Measurements from ENCODE around the gene ACSM6.

ACSM6 gene

DNA sequence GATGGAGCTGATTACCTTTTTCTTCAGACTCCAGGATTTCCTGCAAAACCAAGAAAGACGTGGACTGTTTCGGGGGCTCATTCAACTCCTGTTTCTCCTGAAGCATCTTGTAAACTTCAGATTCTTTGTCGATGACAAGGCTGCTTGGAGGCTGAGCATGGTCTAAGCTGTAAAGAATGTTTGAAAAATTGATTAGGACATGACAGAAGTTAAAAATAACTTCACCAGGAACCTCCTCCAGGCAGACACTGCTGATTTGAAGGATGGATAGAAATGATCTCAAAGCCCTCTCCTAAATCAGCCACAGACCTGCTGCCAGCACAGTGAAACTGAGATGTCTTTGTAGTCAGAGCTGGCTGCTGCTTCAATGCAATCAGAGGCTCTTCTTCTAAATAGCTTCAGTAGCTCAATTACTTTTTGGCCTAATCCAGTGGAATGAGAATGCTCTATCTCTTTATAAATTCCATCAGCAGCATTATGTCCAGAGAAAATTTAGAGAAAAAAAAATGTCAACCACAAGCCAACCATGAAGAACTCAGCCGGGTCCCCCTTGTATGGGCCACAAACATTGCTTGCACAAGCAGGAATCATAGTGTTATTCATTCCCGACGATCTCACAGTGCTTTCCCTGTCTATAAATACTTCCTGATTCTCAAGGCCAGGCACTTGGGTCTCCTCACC lies 53.3 kb downstream of the ACSM6 start:
- DNase-seq = no peak

DNA sequence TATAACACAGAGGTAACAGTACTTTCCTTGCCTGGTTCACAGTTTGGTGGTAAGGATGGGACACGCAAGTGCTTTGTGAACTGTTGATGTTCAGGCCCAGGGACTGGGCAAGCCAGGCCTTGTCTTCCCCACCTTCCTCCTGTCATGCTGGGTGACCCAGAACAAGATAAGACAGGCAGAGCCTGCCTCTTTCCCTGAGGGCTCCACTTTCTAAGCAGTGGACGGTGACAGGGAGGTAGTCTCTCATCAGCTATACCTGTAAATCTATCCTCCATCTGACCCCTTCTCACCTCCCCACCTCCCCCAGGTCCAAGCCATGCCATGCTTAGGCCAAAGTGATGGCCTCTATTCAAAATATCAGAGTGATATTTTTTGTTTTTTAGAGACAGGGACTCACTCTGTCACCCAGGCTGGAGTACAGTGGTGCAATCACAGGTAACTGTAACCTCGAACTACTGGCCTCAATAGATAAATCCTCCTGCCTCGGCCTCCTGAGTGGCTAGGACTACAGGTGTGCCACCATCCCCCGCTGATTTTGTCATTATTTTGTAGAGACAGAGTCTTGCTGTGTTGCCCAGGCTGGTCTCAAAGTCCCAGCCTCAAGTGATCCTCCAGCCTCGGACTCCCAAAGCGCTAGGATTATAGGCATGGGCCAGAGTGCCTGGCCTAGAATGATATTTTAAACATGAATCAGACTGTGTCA lies 54.0 kb downstream of the ACSM6 start:
- no peak for DNase-seq

DNA sequence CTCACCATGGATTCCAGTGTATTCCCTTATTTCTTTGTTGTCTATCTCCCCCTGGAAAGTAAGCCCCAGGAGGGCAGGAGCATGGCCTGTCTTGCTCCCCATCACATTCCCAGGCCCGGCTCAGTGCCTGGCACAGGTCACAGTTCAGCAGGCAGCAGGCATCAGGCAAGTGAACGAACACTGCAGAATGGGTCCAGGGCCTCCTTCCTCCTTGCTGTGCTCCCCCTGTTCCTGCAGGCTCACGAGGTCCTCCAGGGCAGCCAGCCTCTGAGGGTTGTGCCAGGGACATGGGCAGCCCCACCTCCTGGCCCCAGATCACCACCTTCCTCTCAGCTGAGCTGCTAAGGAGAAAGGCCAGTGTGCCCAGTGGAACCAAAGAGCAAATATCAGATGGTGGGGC lies 55.0 kb downstream of the ACSM6 start:
- no peak for DNase-seq

DNA sequence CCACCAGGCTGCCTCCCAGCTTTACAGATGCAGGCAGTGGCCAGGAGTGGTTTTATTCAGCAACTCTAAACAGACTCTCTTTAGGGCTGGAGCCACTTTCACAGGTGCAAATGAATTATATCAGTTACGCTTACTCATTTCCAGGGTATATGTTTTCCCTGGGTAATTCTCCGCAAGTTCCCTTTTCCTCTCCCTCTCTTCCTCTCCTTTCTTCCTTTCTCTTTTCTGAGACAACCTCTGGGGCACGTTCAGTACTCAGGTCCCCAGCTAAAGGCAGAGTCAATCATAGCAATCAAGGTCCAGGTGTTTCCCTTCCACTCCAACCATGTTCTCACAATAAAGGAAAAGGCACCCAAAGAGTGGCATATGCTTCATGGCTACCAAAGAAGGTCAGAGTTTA lies 55.4 kb downstream of the ACSM6 start:
- DNase-seq = no peak

DNA sequence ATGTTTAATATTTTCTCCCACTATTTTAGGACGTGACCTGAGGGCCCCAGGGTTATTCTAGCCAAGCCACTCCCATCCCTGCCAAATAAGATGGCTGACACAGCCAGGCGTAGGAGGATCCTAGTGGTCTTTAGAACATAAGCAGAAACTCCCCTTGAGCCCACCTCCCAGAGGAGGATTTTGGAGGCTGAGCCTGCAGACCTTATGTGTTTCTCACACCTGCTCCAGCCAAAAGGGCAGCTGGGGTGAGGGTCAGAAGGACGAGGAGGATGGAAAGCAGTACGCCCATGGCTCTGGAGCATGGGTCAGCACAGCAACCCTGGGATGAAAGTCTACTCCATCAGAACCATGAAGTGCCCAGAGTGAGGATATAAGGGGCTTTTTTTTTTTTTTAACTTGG lies 56.8 kb downstream of the ACSM6 start:
- DNase-seq = no peak

DNA sequence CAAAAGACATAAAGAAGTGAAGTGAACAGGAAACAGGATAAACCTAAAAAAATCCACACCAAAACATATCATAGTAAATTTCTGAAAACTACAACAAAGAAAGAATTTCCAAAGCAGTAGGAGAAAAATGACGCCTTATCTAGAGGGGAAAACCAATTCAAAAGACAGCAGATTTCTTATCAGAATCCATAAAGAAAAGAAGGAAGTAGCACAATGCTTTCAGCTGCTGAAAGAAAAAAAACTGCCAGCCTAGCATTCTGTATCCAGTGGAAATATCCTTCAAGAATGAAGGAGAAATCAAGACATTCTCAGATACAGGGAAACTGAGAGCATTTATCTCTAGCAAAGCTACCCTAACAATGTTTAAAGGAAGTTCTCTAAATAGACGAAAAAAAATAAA lies 59.0 kb downstream of the ACSM6 start:
- no peak for DNase-seq

DNA sequence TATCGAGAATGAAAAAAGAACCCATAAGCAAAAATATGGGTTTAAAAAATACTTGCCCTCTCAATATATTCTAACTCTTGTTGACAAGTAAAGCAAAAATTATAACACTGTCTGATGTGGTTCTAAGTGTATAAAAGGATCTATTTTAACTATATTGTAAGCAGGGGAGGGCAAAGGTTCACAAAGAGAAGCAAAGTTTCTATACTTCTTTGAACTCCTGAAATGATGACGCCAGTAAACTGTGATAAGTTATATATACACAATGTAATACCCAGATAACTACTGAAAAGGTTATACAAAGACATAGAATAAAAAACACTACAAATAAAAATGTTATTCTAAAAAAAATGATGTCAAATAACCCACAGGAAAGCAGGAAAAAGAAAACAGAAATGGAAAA lies 59.6 kb downstream of the ACSM6 start:
- DNase-seq = no peak

DNA sequence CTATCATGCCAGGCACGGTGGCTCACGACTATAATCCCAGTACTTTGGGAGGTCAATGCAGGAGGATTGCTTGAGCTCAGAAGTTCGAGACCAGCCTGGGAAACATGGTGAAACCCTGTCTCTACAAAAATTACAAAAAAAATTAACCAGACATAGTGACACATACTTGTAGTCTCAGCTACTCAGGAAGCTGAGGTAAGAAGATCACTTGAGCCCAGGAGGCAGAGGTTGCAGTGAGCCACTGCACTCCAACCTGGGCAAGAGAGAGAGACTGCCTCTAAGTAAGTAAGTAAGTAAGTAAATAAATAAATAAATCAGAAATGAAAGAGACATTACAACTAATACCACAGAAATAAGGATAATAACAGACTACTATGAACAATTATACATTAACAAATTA lies 60.6 kb downstream of the ACSM6 start:
- DNase-seq = no peak

DNA sequence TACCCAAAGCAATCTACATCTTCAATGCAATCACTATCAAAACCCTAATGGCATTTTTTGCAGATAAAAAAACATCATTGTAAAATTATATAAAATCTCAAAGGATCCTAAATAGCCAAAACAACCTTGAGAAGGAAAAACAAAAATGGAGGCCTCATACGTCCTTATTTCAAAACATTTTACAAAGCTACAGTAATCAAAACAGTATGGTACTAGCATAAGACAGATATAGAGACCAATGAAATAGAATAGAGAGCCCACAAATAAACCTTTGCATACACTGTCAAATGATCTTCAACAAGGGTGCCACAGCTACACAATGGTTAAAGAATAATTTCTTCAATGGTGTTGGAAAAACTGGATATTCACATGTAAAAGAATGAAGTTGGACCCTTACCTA lies 62.2 kb downstream of the ACSM6 start:
- DNase-seq = no peak

DNA sequence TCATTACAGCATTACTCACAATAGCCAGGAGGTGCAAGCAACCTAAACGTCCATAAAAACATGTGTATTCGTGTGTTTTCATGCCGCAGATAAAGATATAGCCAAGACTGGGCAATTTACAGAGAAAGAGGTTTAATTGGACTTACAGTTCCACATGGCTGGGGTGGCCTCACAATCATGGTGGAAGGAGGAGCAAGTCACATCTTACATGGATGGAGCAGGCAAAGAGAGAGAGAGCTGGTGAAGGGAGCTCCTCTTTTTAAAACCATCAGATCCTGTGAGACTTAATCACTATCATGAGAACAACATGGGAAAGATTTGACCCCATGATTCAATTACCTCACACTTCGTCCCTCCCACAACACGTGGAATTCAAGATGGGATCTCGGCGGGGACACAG lies 63.8 kb downstream of the ACSM6 start:
- DNase-seq = no peak

DNA sequence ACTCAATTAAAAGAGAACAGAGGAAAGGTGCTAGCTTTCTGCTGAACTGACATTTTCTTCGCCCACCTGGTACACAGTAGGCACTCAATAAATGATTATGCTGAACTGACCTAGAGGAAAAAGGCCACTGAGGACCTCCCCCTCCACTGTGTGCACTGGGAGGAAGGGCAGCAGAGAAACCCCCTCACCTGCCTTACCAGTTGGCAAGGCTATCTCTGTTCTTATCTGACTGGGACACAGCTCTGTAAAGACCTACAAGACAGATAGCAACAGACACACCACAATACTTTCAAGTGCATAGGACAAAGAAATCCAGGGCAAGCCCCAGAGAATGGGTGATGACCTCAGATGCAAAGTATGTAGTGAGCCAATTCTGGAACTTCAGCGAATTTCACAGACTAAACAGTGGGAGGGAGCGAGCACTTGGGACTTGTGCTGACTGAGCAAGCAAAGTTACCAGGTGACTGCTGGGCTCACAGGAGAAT lies 66.4 kb downstream of the ACSM6 start:
- no peak for DNase-seq

DNA sequence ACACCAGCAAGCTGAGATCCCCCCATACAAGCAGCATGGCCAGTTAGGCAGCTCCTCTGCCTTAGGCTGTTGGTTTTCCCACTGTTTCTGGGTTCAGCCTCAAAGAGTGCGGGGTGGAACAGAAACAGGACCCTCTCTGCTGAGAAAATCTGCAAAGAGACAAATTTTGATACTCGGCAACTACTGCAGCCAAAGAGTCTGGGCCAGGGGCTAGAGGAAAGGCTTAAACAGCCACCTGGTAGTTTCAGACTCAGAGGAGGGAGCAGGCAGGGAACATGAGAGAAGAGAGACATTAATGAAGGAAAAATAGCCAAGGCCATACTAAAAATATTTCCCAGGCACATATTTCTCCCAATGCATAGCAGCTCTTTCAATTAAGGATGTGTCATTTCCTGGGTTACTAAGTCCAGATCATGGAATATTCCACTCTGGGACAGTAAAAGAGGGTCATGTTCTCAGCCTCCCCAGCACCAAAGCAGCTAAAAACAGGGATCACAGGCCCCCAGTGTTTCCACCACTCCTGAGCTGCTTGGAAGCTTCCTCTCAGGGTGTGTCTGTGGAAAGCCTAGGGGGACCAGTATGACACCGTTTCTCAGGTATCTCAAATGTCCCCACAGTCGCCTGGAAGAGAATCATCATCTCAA lies 67.0 kb downstream of the ACSM6 start:
- no peak for DNase-seq

DNA sequence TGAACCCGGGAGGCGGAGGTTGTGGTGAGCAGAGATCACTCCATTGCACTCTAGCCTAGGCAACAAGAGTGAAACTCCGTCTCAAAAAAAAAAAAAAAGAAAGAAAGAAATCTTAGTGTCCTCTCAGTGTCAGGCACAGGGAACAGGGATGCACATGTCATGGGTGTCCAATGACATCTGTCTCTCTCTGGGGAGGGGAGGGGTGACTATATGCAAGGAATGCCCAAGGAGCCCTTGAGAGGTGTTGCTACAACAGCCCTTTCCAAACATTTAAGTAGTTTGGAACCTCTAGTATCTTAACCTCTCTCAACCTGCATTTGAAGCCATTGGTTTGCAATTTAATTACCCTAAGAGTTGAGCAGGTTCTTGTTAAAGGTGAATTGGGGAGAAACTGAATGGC lies 67.9 kb downstream of the ACSM6 start:
- no peak for DNase-seq

DNA sequence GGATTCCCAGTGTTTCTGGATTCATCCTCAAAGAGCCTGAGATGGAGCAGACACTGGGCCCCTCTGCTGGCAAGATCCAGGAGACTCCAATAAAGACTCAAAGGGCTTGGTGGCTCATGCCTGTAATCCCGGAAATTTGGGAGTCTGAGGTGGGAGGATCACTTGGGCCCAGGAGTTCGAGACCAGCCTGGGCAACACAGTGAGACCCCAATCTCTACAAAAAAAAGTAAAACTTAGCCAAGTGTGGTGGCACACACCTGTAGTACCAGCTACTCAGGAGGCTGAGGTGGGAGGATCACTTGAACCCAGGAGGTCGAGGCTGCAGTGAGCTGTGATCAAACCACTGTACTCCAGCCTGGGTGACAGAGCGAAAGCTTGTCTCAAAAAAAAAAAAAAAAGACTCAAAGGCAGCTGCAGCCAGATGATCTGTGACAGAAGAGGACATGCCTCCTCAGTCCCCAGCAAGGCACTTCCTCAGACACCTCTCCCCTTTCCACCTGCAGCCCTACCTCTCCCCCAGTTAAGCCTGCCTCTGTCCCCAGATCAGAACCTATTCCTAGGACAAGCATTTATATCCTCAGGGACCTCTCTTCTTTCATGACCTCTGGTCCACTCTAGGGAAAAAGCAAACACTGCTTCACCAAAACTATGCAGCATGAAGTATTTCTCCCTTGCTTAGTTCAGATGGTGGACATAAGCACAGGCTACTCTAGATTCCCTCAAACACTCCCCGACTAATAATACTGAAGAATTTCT lies 68.9 kb downstream of the ACSM6 start:
- no peak for DNase-seq

DNA sequence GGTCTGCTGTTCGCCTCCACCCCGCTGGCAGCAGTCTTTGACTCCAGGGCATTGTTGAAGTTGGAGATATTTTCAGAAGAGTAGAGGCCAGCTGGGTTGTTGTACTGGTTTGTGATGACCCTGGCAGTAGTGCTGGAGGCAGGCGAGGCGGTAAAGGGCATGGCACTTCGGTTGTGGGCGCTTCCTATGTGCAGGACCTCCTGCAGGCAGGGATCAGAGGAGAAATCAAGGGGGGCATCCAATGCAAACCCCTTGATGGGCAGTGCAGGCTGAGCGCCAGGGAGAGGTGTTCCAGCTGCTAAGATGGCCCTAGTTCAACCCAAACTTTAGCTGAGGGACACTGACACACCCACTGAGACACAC lies 69.8 kb downstream of the ACSM6 start:
- DNase-seq = no peak

DNA sequence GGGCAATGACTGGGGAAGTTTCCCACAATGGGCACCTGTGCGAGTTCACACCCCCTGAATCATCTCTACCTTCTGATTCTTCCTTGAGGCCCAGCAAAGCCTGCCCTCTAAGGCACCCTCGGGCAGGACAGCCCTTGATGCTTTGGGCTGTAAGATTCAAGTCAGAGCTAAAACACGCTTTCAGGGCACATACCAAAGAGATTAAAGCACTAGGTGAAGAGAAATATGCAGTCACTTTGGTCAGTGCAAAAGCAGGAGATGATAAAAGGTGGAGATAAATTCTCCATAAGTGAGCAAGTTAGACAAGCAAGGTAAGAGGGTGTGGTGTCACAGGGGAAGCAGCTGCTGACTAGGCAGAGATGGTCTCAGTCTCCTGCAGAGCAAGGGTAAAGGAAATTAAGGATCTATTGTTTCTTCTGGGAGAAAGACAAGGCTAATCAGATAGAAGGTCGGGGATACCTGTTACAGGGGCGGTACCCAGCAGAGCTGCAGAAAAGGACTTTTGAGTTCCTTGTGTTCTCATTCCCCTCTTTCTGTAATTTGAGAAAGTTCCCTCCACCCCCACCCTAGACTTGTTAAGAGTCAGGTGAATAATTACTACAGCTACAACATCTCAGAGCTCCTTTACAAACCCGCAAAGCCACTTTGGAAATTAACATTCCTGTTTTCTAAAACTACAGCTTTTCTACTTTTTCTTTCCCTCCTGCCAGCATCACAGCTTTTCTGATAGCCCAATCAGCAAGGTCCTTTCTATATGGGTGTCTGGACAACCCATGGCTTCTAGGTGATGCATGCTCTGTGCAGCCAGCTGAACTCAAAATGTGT lies 70.4 kb downstream of the ACSM6 start:
- DNase-seq = no peak

DNA sequence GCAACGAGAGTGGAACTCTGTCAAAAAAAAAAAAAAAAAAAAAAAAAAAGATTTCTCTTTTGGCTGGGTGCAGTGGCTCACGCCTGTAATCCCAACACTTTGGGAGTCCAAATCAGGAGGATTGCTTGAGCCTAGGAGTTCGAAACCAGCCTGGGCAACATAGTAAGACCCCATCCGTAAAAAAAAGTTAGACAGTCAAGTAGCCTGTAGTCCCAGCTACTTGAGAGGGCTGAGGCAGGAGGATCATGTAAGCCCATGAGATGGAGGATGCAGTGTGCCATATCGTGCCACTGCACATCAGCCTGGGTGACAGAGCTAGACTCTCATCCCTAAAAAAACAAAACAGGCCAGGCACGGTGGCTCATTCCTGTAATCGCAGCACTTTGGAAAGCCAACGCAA lies 71.5 kb downstream of the ACSM6 start:
- DNase-seq = no peak

DNA sequence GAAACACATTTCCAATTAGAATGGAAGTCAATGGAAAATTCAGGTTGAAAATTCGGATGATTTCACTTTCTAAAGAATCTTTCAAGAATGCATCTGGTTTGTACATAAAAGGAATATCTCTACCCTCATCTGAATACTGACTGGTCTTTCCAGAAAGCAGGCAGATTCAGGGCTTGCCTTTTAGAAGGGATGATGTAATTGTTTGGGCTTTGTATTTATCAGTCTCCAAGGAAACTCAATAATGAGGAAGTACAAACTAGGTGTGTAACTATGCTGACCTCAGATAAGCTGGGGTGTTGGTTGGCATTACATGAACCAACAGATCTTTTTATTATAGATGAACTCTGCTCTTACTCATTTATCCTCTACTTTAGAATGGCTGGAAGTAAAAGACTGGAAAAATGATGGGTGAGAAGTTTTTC lies 72.6 kb downstream of the ACSM6 start:
- DNase-seq = no peak

DNA sequence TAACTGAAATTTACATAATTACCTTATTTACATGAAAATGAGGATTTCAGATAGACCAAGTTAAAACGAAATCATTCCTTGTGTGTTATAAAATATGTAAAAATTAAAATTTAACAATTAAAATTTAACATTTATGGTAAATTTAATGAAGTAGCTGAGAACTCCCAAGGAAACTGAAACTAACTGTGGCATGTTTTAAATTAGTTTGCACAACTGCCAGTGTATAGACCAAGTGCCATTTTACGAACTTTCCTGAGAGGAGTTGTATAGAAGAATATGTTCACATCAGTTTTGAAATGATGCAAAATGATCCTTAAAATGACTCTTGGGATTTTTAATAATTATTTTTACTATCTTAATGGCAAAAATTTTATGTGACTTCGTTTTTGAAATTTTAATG lies 73.2 kb downstream of the ACSM6 start:
- DNase-seq = no peak

DNA sequence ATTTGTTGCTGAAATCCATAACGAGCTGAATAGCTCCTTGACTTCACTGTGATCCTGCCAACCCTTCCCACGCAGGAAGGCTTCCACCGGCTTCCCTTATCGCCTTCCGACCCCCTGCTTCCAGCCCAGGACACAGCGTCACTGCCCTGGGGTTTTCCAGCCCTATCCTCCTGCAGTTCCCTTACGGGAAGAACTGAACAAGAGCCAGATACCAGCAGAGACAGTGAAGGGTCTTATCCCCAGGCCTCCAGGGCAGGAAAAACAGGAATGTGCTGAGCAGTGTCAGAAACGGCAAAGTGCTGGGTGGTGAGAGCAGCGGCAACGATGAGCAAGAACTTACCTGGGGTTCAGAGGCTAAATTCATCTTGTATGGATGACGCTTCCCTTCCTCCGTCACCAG lies 74.4 kb downstream of the ACSM6 start:
- no peak for DNase-seq

DNA sequence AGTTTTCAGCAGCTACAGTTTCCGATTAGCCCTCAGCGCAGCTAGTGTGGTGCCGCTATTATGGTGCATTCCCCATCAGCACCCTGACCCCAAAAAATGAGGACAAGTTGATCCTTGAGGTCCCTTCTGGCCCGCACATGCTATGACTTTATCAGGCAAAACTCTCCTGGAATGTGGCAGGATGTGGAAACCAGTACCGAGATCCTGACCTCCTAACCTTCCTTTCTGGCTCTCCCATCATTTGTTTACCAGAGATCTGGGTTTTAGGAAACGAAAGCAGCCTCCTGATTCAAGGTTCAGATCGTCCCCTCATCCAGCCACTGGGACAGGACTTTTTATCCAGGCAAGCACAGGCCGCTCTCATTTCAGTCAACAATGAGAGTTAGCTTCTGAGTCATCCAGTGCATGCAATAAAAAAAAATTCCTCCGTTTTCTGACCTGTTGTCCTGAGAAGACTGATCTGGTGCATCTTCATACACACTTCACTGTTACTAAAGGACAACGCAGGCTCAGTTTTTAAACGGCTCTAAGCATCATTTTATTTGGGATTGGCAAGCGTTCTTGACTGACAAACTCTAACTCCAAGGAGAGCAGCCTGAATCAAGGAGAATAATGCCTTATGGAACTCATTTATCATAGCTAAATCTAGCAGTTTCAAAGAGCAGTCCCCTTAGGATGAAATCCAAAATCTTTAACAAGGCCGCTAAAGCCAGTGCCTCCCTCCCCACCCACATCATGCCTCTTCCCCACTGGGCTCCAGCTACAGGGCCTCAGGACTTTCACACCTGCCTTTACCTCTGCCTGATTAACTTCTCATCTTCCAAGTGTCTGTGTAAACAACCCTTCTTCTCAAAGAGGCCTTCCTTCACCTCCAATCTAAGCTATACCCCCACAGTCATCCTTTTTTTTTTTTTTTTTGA lies 79.6 kb downstream of the ACSM6 start:
- no peak for DNase-seq
